ENCODE results near the gene SYN1.
"Not testable (repeated sequence)": the region's sequence is repeated elsewhere in the genome, so short reads cannot be mapped to it uniquely, and the experiment has no call there.

Gene SYN1

GRCh38 chrX:47619486-47620302, at the start of gene SYN1:
Gene SYN1 (minus strand): TSS chrX:47619857. CDS start chrX:47619728, 129 bp downstream.
- no peak for DNase-seq (ENCODE audit: low spot score)

- not testable (repeated sequence) for DNase-seq (ENCODE audit: low spot score)
Measured at GRCh38 chrX:47665797-47666196, 46.1 kb upstream of the SYN1 start.

GRCh38 chrX:47664737-47665136, 45.1 kb upstream of the SYN1 start:
- no peak for DNase-seq (ENCODE audit: low spot score)

GRCh38 chrX:47662144-47662657, 42.5 kb upstream of the SYN1 start:
- no peak for DNase-seq (ENCODE audit: low spot score)

GRCh38 chrX:47661539-47661938, 41.9 kb upstream of the SYN1 start:
- no peak for DNase-seq (ENCODE audit: low spot score)

- DNase-seq (ENCODE audit: low spot score), result no peak
Measured at GRCh38 chrX:47659421-47659726, 39.7 kb upstream of the SYN1 start.

GRCh38 chrX:47658684-47659420, 39.2 kb upstream of the SYN1 start, which contains the start of gene UXT:
Gene UXT (minus strand): TSS chrX:47659180. CDS start chrX:47658927, 253 bp downstream.
- DNase-seq (ENCODE audit: low spot score), result peak; percentile 94

GRCh38 chrX:47658301-47658683, 38.6 kb upstream of the SYN1 start:
- no peak for DNase-seq (ENCODE audit: low spot score)

GRCh38 chrX:47651043-47651905, 31.6 kb upstream of the SYN1 start:
- DNase-seq (ENCODE audit: low spot score), result no peak

- peak; percentile 97 for DNase-seq (ENCODE audit: low spot score)
Measured at GRCh38 chrX:47650164-47651042, 30.7 kb upstream of the SYN1 start, which contains the start of gene ELK1. Gene ELK1 (minus strand): TSS chrX:47650563. CDS start chrX:47641441, 9,122 bp downstream.

- DNase-seq (ENCODE audit: low spot score), result no peak
Measured at GRCh38 chrX:47649781-47650163, 30.1 kb upstream of the SYN1 start.

- DNase-seq (ENCODE audit: low spot score), result no peak
Measured at GRCh38 chrX:47649271-47649670, 29.6 kb upstream of the SYN1 start.

- no peak for DNase-seq (ENCODE audit: low spot score)
Measured at GRCh38 chrX:47648376-47648775, 28.7 kb upstream of the SYN1 start.

- no peak for DNase-seq (ENCODE audit: low spot score)
Measured at GRCh38 chrX:47646636-47647035, 27.0 kb upstream of the SYN1 start.

- DNase-seq (ENCODE audit: low spot score), result no peak
Measured at GRCh38 chrX:47645530-47645929, 25.9 kb upstream of the SYN1 start.

GRCh38 chrX:47644557-47645091, 25.0 kb upstream of the SYN1 start:
- DNase-seq (ENCODE audit: low spot score), result peak; percentile 37

- DNase-seq (ENCODE audit: low spot score), result peak; percentile 36
Measured at GRCh38 chrX:47643926-47644325, 24.3 kb upstream of the SYN1 start.

GRCh38 chrX:47638816-47639215, 19.2 kb upstream of the SYN1 start:
- DNase-seq (ENCODE audit: low spot score), result no peak

GRCh38 chrX:47637546-47638195, 18.0 kb upstream of the SYN1 start:
- no peak for DNase-seq (ENCODE audit: low spot score)

- no peak for DNase-seq (ENCODE audit: low spot score)
Measured at GRCh38 chrX:47634871-47635575, 15.4 kb upstream of the SYN1 start.

Data from NAMALWA (cell line).